ENCODE measurements around the gene BCDIN3D.

BCDIN3D gene

GRCh38 chr12:49878021-49878420 lies 35.1 kb upstream of the BCDIN3D start:
- H3K27ac ChIP-seq (ENCODE audit: low read depth, low read length, poor library complexity, severe bottlenecking) = no peak overlapping the region
- H3K9ac ChIP-seq (ENCODE audit: low read length) = no peak overlapping the region
- no peak overlapping the region for H3K4me3 ChIP-seq (ENCODE audit: low read depth, low read length, poor library complexity, severe bottlenecking)
- H3K4me1 ChIP-seq (ENCODE audit: insufficient read depth, low read length, severe bottlenecking) = no peaks in the 10 kb centered on the region
- no peak overlapping the region for H2AFZ ChIP-seq (ENCODE audit: low read length)
- no peaks in the 10 kb centered on the region for H3K9me2 ChIP-seq (ENCODE audit: low read depth, low read length)
- H4K20me1 ChIP-seq (ENCODE audit: insufficient read depth, low read length) = no peaks in the 10 kb centered on the region
- 0 out of 2 replicates have a peak, but pooled peaks cover 15% of the 10 kb centered on the region for H3F3A ChIP-seq (ENCODE audit: insufficient read depth, low read length)
- H3K79me2 ChIP-seq (ENCODE audit: insufficient read depth, low read length) = no peaks in the 10 kb centered on the region
- no peaks in the 10 kb centered on the region for H3K36me3 ChIP-seq (ENCODE audit: insufficient read depth, low read length)
- no peaks in the 10 kb centered on the region for H3K27me3 ChIP-seq (ENCODE audit: insufficient read depth, low read length)
- H3K4me2 ChIP-seq (ENCODE audit: low read length) = no peak overlapping the region
- TF ChIP-seq CTCF (IDR thresholded peaks at IDR 0.05; ENCODE audit: low read length) = no peak
- no peak for TF ChIP-seq EZH2 (IDR thresholded peaks at IDR 0.05; ENCODE audit: borderline replicate concordance, low read length)
- no peaks in the 10 kb centered on the region for H3K9me3 ChIP-seq (ENCODE audit: low read length)

- no peaks in the 10 kb centered on the region for H3K4me1 ChIP-seq (ENCODE audit: insufficient read depth, low read length, severe bottlenecking)
- H2AFZ ChIP-seq (ENCODE audit: low read length) = no peak overlapping the region
- no peaks in the 10 kb centered on the region for H3K27me3 ChIP-seq (ENCODE audit: insufficient read depth, low read length)
- H3K79me2 ChIP-seq (ENCODE audit: insufficient read depth, low read length) = no peaks in the 10 kb centered on the region
- no peaks in the 10 kb centered on the region for H4K20me1 ChIP-seq (ENCODE audit: insufficient read depth, low read length)
- no peak overlapping the region for H3K9ac ChIP-seq (ENCODE audit: low read length)
- no peak overlapping the region for H3K27ac ChIP-seq (ENCODE audit: low read depth, low read length, poor library complexity, severe bottlenecking)
- H3K4me2 ChIP-seq (ENCODE audit: low read length) = no peak overlapping the region
- no peaks in the 10 kb centered on the region for H3K36me3 ChIP-seq (ENCODE audit: insufficient read depth, low read length)
- no peak for TF ChIP-seq CTCF (IDR thresholded peaks at IDR 0.05; ENCODE audit: low read length)
- TF ChIP-seq EZH2 (IDR thresholded peaks at IDR 0.05; ENCODE audit: borderline replicate concordance, low read length) = no peak
- 0 out of 2 replicates have a peak, but pooled peaks cover 15% of the 10 kb centered on the region for H3F3A ChIP-seq (ENCODE audit: insufficient read depth, low read length)
- no peak overlapping the region for H3K4me3 ChIP-seq (ENCODE audit: low read depth, low read length, poor library complexity, severe bottlenecking)
- no peaks in the 10 kb centered on the region for H3K9me3 ChIP-seq (ENCODE audit: low read length)
- H3K9me2 ChIP-seq (ENCODE audit: low read depth, low read length) = no peaks in the 10 kb centered on the region
Observed at GRCh38 chr12:49877066-49877465, 34.2 kb upstream of the BCDIN3D start.

GRCh38 chr12:49876070-49876469 lies 33.2 kb upstream of the BCDIN3D start:
- H3K4me1 ChIP-seq (ENCODE audit: insufficient read depth, low read length, severe bottlenecking) = no peaks in the 10 kb centered on the region
- no peaks in the 10 kb centered on the region for H3K79me2 ChIP-seq (ENCODE audit: insufficient read depth, low read length)
- no peak overlapping the region for H3K9ac ChIP-seq (ENCODE audit: low read length)
- TF ChIP-seq EZH2 (IDR thresholded peaks at IDR 0.05; ENCODE audit: borderline replicate concordance, low read length) = no peak
- TF ChIP-seq CTCF (IDR thresholded peaks at IDR 0.05; ENCODE audit: low read length) = no peak
- H3K9me3 ChIP-seq (ENCODE audit: low read length) = no peaks in the 10 kb centered on the region
- no peaks in the 10 kb centered on the region for H3K27me3 ChIP-seq (ENCODE audit: insufficient read depth, low read length)
- H2AFZ ChIP-seq (ENCODE audit: low read length) = no peak overlapping the region
- 0 out of 2 replicates have a peak, but pooled peaks cover 15% of the 10 kb centered on the region for H3F3A ChIP-seq (ENCODE audit: insufficient read depth, low read length)
- H3K27ac ChIP-seq (ENCODE audit: low read depth, low read length, poor library complexity, severe bottlenecking) = no peak overlapping the region
- no peak overlapping the region for H3K4me3 ChIP-seq (ENCODE audit: low read depth, low read length, poor library complexity, severe bottlenecking)
- H4K20me1 ChIP-seq (ENCODE audit: insufficient read depth, low read length) = no peaks in the 10 kb centered on the region
- H3K36me3 ChIP-seq (ENCODE audit: insufficient read depth, low read length) = no peaks in the 10 kb centered on the region
- H3K4me2 ChIP-seq (ENCODE audit: low read length) = no peak overlapping the region
- H3K9me2 ChIP-seq (ENCODE audit: low read depth, low read length) = no peaks in the 10 kb centered on the region

Measured in OCI-LY1 (cell line).